Lung (tissue), 12 donors: Measurements from ENCODE around the gene STX18. TPM values are rescaled to one million over a fixed set of nuclear protein-coding genes. Genes with fewer than 3 reads are reported as not detected.

Source experiments
- ATAC-seq: fragments of 200-7000 bp; cut with Tn5 transposase; one replicate; pipeline ENCODE4 v1.9.1; 2020; ENCODE audit warnings: moderate number of reproducible peaks; ENCODE audit not compliant: insufficient read depth, low FRiP score
- DNase-seq, 3 donors: peaks; one replicate each; pipeline ENCODE4 v3.0.0-alpha.2; 2013 to 2017
- H3K27ac ChIP-seq, 2 donors: one replicate each; pipeline ENCODE4 v1.5.1; 2013; ENCODE audit warnings: mild to moderate bottlenecking in 2 of 2, moderate library complexity in 2 of 2, control low read depth in 1 of 2, inconsistent platforms in 1 of 2, low read depth in 1 of 2, low read length in 1 of 2
- H3K27me3 ChIP-seq, 3 donors: one replicate each; pipeline ENCODE4 v1.5.1; 2013; ENCODE audit warnings: low read length in 2 of 3; ENCODE audit not compliant: control insufficient read depth in 3 of 3, insufficient read depth in 3 of 3
- H3K36me3 ChIP-seq, 4 donors: one replicate each; pipeline ENCODE4 v1.5.1; 2013; ENCODE audit warnings: low read length in 4 of 4, mild to moderate bottlenecking in 1 of 4, moderate library complexity in 1 of 4; ENCODE audit not compliant: control insufficient read depth in 4 of 4, insufficient read depth in 4 of 4
- H3K4me1 ChIP-seq, 5 donors: one replicate each; pipeline ENCODE4 v1.5.1; 2013; ENCODE audit warnings: low read length in 5 of 5, mild to moderate bottlenecking in 2 of 5, moderate library complexity in 1 of 5; ENCODE audit not compliant: control insufficient read depth in 5 of 5, insufficient read depth in 5 of 5
- H3K4me3 ChIP-seq: one replicate; pipeline ENCODE4 v1.5.1; 2013; ENCODE audit warnings: mild to moderate bottlenecking, control low read depth, moderate library complexity
- H3K9ac ChIP-seq, 2 donors: one replicate each; pipeline ENCODE4 v1.5.1; 2013; ENCODE audit warnings: low read length in 2 of 2, control low read depth in 1 of 2; ENCODE audit not compliant: insufficient read depth in 1 of 2
- H3K9me3 ChIP-seq, 4 donors: one replicate each; pipeline ENCODE4 v1.5.1; 2013; ENCODE audit warnings: low read length in 3 of 4, mild to moderate bottlenecking in 1 of 4, moderate library complexity in 1 of 4; ENCODE audit not compliant: control insufficient read depth in 4 of 4, insufficient read depth in 3 of 4
- WGBS, 2 donors: extraction: QIAGEN DNeasy Blood & Tissue Kit; methylation state at CpG; one replicate each; pipeline ENCODE4 v1.1.7; 2013; 5-methylcytosine and 5-hydroxymethylcytosine counted together
- polyA plus RNA-seq, 2 donors: library from polyadenylated mRNA; stranded (reverse); fragments of 200-250 nt; gene quantifications; one replicate each; pipeline ENCODE4 v1.2.1, GENCODE V29; 2013
- total RNA-seq, 2 donors: library from RNA; depleted of rRNA in 1 of 2; stranded (reverse); fragments of >200 nt in 1 of 2; gene quantifications; one replicate each; pipeline ENCODE4 v1.2.1, GENCODE V29; 2014 to 2021
- TF ChIP-seq, protein P1 (sequence below): IDR thresholded peaks from 2 replicates; pipeline ENCODE4 v1.5.1; 2012; ENCODE audit warnings: mild to moderate bottlenecking; ENCODE audit errors: control extremely low read depth, extremely low read depth
- donor health status: control.
- donor health status: control.
- donor health status: Bipolar disorder and iron deficiency.
- donor health status: healthy.
- donor health status: DM: yes; HTN: yes; CAD: no.

The STX18 gene
- total and polyA plus RNA-seq, 4 donors: 16.2 to 34.1 (median 24.8) TPM

- peaks cover 0 to 20% (median 0%) of the 10 kb centered on the region in 5 donors for H3K4me1 ChIP-seq
- H3K9ac ChIP-seq: no peak overlapping the region
- no peak overlapping the region for H3K4me3 ChIP-seq
- 72 to 80% methylated on average over 3 of the region's 3 CpGs for WGBS, 2 donors
- H3K36me3 ChIP-seq: no peaks in the 10 kb centered on the region
- DNase-seq (no peak), ATAC-seq (no peak)
- H3K27me3 ChIP-seq: peaks cover 13 to 28% (median 23%) of the 10 kb centered on the region in 3 donors
- no peak overlapping the region for H3K27ac ChIP-seq
- TF ChIP-seq, protein P1, sequence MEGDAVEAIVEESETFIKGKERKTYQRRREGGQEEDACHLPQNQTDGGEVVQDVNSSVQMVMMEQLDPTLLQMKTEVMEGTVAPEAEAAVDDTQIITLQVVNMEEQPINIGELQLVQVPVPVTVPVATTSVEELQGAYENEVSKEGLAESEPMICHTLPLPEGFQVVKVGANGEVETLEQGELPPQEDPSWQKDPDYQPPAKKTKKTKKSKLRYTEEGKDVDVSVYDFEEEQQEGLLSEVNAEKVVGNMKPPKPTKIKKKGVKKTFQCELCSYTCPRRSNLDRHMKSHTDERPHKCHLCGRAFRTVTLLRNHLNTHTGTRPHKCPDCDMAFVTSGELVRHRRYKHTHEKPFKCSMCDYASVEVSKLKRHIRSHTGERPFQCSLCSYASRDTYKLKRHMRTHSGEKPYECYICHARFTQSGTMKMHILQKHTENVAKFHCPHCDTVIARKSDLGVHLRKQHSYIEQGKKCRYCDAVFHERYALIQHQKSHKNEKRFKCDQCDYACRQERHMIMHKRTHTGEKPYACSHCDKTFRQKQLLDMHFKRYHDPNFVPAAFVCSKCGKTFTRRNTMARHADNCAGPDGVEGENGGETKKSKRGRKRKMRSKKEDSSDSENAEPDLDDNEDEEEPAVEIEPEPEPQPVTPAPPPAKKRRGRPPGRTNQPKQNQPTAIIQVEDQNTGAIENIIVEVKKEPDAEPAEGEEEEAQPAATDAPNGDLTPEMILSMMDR: no peak
- peaks cover 0 to 1% (median 0%) of the 10 kb centered on the region in 4 donors for H3K9me3 ChIP-seq
These were observed 158.8 kb downstream of the STX18 start for GRCh38 chr4:4383085-4383484.

- H3K27ac ChIP-seq: no peak overlapping the region
- H3K4me3 ChIP-seq: no peak overlapping the region
- DNase-seq (no peak), ATAC-seq (no peak)
- H3K4me1 ChIP-seq: no peaks in the 10 kb centered on the region
- peaks cover 2 to 20% (median 4%) of the 10 kb centered on the region in 3 donors for H3K27me3 ChIP-seq
- H3K9me3 ChIP-seq: peaks cover 0 to 7% (median 1%) of the 10 kb centered on the region in 4 donors
- H3K36me3 ChIP-seq: no peaks in the 10 kb centered on the region
- WGBS, 2 donors: 54 to 58% methylated on average over 6 of the region's 6 CpGs
- no peak overlapping the region for H3K9ac ChIP-seq
- TF ChIP-seq, protein P1: no peak
These were observed 162.2 kb downstream of the STX18 start for GRCh38 chr4:4379540-4380087.

DNA sequence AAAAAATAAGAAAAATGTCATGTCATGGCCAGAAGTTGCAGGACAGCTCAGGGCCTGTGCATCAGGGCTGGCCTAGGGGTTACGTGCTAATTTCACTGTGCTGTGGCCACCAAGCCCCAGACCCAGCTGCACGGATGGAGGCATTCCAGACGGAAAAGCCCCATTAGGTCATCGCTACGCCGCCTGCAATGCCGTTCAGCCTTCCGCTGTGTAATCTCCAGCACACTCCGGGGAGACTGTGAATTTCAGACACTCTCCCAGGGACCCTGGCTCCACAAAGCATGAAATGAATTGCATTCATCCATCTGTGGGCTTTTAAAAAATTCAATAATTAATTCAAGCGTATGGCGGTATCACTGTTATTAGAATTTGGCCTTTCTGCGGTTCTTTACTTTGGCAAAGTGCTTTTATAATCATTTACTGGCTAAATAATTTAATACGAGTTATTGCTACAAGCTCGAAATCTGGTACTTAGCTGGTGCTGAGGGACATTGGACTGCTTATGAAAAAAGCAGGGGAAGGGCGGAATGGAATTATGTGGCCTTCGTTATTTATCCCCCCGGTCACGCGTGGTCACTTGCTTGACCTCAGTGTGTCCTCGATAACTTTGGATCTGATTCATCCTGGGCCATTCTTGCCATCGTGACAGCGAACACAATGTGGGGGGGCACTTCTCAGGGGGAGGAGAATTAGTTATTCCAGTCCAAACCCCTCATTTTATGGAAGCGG is 164.0 kb downstream of the STX18 start:
- Histone ChIP-seq H3K9me3 (peaks cover 0 to 7% (median 3%) of the 10 kb centered on the region in 4 donors), H3K4me3 (no peak overlapping the region), H3K27me3 (peaks cover 0 to 12% (median 2%) of the 10 kb centered on the region in 3 donors), H3K4me1 (no peaks in the 10 kb centered on the region), H3K9ac (no peak overlapping the region), H3K36me3 (no peaks in the 10 kb centered on the region), H3K27ac (no peak overlapping the region)
- TF ChIP-seq, protein P1: no peak
- WGBS, 2 donors: 86 to 91% methylated on average over 23 of the region's 23 CpGs
- no peak for ATAC-seq
- no peak for DNase-seq
